OCI-LY1 (cell line): Measurements from ENCODE around the gene C2CD5.

Source experiments
- EZH2 ChIP-seq: fragments of 200-600 bp; sonication (generic), shearing (Covaris generic); IDR thresholded peaks from 2 replicates; pipeline ENCODE4 v1.8.0; 2017; ENCODE audit warnings: borderline replicate concordance, mixed run types, mild to moderate bottlenecking, antibody characterized with exemption, low read length, moderate library complexity, mixed read lengths
- TF ChIP-seq, protein P1 (sequence below): fragments of 200-600 bp; sonication (generic), shearing (Covaris generic); IDR thresholded peaks from 2 replicates; pipeline ENCODE4 v1.5.1; 2017; ENCODE audit warnings: mild to moderate bottlenecking, antibody characterized with exemption, low read length, moderate library complexity, mixed read lengths

DNA sequence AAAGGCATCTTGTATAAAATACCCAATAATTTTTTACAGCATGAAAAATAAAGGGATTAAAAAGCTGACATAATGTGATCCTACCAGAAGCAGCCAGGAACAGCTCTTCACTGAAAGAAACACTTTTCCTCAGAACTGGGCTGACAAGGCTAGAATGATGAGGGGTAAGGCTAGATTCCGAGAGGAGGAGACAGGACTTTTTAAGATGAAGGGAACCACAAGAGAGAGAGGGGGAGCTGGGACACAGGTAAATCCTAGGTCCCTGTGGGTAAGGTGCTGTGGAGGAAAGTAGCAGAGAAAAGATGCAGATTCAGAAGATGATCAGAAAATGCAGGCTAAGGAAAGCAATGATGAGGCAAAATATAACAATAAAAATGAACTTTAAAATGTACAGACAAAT lies 29.5 kb downstream of the C2CD5 start:
- TF ChIP-seq, protein P1, sequence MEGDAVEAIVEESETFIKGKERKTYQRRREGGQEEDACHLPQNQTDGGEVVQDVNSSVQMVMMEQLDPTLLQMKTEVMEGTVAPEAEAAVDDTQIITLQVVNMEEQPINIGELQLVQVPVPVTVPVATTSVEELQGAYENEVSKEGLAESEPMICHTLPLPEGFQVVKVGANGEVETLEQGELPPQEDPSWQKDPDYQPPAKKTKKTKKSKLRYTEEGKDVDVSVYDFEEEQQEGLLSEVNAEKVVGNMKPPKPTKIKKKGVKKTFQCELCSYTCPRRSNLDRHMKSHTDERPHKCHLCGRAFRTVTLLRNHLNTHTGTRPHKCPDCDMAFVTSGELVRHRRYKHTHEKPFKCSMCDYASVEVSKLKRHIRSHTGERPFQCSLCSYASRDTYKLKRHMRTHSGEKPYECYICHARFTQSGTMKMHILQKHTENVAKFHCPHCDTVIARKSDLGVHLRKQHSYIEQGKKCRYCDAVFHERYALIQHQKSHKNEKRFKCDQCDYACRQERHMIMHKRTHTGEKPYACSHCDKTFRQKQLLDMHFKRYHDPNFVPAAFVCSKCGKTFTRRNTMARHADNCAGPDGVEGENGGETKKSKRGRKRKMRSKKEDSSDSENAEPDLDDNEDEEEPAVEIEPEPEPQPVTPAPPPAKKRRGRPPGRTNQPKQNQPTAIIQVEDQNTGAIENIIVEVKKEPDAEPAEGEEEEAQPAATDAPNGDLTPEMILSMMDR, result no peak
- TF ChIP-seq EZH2, result no peak
